Bronchial epithelial cell (primary cell): Measurements from ENCODE around the gene ALPP. TPM values are rescaled to one million over a fixed set of nuclear protein-coding genes. Genes with fewer than 3 reads are reported as not detected.
A peak's percentile ranks its signal among the peaks of the same experiment; 100 is the strongest.
"Not testable (repeated sequence)": the region's sequence is repeated elsewhere in the genome, so short reads cannot be mapped to it uniquely, and the experiment has no call there.

Experiments
- DNase-seq: peaks from one replicate; pipeline ENCODE4 v3.0.0-alpha.2; 2010; ENCODE audit warnings: low read depth
- FAIRE-seq: peaks from 2 replicates; lab custom pipeline; 2011; peaks lifted over from hg19 to GRCh38; lab: Jason Lieb, UNC
- H3K27me3 ChIP-seq: 2 replicates; pipeline ENCODE4 v1.5.1; 2011; ENCODE audit warnings: low read length; ENCODE audit not compliant: control insufficient read depth, insufficient read depth
- H3K36me3 ChIP-seq: 2 replicates; pipeline ENCODE4 v1.5.1; 2011; ENCODE audit warnings: low read length; ENCODE audit not compliant: control insufficient read depth, insufficient read depth
- H3K4me3 ChIP-seq: 2 replicates; pipeline ENCODE4 v1.5.1; 2011; ENCODE audit warnings: mild to moderate bottlenecking, low read depth, low read length, control low read depth
- total RNA-seq: library from RNA; depleted of rRNA; stranded (reverse); fragments of >200 nt; gene quantifications from 2 replicates; pipeline ENCODE4 v1.2.1, GENCODE V29; 2014
- TF ChIP-seq, protein P1 (sequence below): IDR thresholded peaks from 2 replicates; pipeline ENCODE4 v1.5.1; 2011; ENCODE audit warnings: mild to moderate bottlenecking, moderate library complexity, low read length, control low read depth, inconsistent platforms; ENCODE audit not compliant: insufficient read depth, severe bottlenecking

The ALPP gene
- total RNA-seq, 1 donor from 2014 or later, result not detected

DNA sequence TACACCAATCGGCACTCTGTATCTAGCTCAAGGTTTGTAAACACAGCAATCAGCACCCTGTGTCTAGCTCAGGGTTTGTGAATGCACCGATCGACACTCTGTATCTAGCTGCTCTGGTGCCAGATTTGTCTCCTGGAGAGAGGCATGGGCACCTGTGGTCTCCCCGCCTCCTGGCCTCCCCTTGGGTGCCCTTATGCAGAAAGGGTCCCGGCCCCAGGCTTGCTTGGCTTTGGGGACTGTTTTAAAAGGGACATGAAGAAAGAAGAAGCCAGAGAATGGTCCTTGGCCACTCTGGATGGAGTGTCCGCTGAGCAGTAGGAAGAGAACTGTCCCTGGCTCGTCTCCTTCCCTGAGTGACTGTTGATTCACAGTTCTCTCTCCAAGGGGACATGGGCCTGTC, 11.5 kb upstream of the ALPP start:
- no peaks in the 10 kb centered on the region for H3K36me3 ChIP-seq
- DNase-seq, result no peak
- no peaks in the 10 kb centered on the region for H3K27me3 ChIP-seq
- H3K4me3 ChIP-seq, result no peak overlapping the region
- no peak for FAIRE-seq
- TF ChIP-seq, protein P1, sequence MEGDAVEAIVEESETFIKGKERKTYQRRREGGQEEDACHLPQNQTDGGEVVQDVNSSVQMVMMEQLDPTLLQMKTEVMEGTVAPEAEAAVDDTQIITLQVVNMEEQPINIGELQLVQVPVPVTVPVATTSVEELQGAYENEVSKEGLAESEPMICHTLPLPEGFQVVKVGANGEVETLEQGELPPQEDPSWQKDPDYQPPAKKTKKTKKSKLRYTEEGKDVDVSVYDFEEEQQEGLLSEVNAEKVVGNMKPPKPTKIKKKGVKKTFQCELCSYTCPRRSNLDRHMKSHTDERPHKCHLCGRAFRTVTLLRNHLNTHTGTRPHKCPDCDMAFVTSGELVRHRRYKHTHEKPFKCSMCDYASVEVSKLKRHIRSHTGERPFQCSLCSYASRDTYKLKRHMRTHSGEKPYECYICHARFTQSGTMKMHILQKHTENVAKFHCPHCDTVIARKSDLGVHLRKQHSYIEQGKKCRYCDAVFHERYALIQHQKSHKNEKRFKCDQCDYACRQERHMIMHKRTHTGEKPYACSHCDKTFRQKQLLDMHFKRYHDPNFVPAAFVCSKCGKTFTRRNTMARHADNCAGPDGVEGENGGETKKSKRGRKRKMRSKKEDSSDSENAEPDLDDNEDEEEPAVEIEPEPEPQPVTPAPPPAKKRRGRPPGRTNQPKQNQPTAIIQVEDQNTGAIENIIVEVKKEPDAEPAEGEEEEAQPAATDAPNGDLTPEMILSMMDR, result no peak

DNA sequence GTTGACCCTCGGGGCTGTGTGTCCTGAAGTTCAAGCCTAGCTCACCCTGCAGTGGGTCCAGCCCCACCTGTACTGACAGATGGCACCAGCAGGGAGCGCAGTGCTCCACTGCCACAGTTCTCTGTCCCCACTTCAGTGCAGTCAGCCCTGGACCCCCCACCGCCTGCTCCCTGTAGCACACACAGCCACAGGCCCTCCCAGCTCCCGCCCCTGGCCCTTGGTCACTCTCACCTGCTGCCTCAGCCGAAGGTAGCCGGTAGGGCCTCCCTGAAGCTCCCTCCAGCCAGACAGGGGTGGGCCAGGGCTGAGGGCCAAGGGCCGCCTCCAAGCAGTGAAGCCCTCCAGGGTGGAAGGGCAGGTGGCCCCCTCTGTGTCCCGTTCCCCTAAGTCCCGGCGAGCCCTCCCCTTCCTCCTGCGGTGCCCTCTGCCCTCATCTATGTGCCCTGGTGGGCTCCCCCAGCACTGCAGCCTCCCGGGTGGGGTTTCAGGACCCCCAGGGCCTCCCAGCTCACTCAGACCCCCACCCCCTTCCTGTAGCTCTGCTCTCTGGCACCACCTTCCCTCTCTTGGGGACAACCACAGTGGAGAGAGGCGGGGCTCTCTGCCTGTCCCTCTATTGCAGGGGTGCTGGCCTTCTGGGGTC, 10.8 kb upstream of the ALPP start:
- FAIRE-seq (no peak), DNase-seq (no peak)

DNA sequence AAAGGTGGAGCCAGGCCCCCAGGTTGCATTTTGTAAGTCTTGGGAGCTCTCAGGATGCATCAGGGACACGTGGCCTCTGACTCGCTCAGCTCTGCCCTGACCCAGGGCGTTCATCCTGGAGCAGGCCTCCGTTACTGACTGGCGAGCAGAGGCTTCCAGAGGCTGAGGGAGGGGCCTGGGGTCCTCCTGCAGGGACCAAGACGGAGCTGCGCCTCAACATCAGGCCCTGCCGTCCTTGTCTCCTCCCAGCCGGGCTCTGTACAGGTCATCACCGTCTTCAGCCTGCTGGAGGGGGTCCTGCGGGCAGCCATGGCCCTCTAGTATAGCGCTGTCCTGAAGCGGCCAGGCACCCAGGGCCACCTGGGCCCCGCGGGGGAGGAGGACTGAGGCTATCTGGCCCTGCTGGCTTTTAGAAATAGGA, 10.2 kb upstream of the ALPP start:
- FAIRE-seq (no peak), DNase-seq (peak; percentile 28)
- Histone ChIP-seq H3K36me3 (no peaks in the 10 kb centered on the region), H3K27me3 (no peaks in the 10 kb centered on the region), H3K4me3 (no peak overlapping the region)
- TF ChIP-seq, protein P1, result no peak

More for the DNA sequence above, 10.8 kb upstream of the ALPP start:
- TF ChIP-seq, protein P1, result peak; percentile 10
- H3K36me3 ChIP-seq, result no peaks in the 10 kb centered on the region
- no peak overlapping the region for H3K4me3 ChIP-seq
- no peaks in the 10 kb centered on the region for H3K27me3 ChIP-seq

DNA sequence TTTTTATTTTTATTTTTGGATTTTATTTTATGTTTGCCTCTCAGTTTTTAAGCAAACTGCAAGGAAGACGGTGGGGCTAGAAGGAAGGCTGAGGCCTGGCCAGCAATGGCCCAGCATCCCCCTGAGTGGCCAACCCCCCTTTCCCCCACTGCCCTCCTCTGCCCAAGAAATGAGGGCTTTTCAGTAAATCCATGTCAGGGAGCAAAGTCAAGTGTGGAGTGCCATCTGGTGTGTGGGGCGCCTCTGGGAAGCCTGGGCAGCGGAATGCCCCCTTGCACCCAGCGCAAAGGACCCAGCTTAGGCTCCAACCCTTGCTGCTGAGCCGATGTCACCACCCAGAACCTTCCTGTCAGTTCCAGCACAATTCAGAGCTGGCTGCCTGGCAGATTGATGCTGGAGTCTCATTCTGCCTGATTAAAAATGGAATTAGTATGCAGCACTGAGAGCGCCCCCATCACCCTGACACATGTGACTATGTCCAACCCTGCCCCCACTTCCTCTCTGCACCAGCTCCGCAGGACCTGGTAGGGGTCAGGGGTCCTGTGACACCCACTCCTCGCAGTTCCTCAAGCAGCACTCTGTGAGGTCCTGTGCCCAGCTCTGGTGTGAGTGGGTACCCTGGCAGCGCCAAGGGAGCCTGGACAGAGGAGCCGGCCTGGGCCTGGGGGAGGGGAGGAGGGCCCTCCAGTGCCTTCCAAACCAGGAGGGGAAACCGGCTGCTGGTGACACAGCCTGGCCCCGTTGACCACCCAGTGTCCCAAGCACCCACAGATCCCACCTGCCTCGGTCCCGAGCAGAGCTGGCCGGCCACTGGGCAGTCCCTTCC, 9.2 kb upstream of the ALPP start:
- TF ChIP-seq, protein P1, result no peak
- no peak for FAIRE-seq

DNA sequence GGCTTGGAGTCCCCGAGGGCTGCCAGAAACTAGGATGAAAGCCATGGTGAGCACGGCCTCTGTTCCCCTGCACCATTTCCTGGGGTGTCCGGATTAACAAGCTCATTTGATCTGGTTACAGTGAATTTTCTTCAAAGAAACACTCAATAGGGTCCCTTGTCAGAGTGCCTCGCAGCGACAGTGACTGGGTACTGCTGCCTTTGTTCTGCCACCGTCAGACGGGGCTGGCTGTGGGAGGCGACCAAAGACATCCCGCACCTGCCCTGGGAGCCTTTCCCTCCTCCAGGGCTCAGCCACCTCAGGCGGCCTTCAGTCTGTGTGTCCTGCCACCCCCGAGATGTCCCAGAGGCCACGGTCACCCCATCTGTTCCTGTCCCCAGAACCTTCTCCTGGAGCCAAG, 8.5 kb upstream of the ALPP start:
- DNase-seq, FAIRE-seq, H3K27me3 ChIP-seq, H3K36me3 ChIP-seq, H3K4me3 ChIP-seq: not testable (repeated sequence)

More for the DNA sequence above, 9.2 kb upstream of the ALPP start:
- no peak for DNase-seq
- no peaks in the 10 kb centered on the region for H3K36me3 ChIP-seq
- H3K27me3 ChIP-seq, result no peaks in the 10 kb centered on the region
- no peak overlapping the region for H3K4me3 ChIP-seq
